Right hindlimb (tissue), 1 donor: ENCODE measurements around the gene PSMB2.
A peak's percentile ranks its signal among the peaks of the same experiment; 100 is the strongest.

Source experiments
- DNase-seq: peaks from one replicate; pipeline ENCODE4 v3.0.0-alpha.2; 2018

PSMB2 gene

GRCh38 chr1:35570589-35571137 lies 70.7 kb downstream of the PSMB2 start:
- DNase-seq: no peak

DNA sequence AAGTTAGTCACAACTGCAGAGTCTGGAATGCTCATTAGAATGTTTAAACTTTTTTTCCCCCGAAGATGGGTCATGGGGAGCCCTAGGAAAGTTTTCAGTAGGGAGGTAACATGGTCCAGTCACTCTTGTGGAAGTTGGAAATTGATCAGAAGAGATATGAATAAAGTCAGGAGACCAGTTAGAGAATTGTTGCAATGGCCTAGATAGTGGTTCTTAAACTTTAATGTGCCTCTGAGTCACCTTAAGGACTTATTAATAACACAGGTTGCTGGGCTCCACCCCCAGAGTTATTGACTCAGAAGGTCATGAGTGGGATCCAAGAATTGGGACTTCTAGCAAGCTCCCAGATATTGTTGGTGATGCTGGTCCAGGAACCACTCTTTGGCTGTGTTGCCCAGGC lies 71.4 kb downstream of the PSMB2 start:
- DNase-seq: no peak

- peak; percentile 79 for DNase-seq
Measured at GRCh38 chr1:35568975-35569395, 72.3 kb downstream of the PSMB2 start.

GRCh38 chr1:35567947-35568558 lies 73.3 kb downstream of the PSMB2 start:
- no peak for DNase-seq

DNA sequence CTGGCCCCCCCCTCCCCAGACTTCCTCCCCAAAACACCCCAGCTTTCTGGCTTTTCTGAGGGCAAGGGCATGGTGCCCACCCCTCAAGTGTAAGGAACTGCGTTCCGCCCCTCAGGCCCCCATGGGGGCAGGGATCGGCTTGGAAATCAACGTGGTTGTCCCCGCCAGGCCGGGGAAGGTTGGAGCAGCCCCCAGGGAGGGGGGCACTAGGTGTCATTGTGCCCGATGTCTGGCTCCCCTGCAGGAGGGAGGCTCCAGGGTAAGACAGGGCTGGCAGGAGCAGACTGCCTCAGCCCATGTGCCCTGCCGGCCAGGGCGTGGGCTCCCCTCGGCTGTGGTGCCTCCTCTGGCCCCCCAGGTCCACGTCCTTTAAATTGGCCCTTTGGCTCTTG lies 75.6 kb downstream of the PSMB2 start:
- no peak for DNase-seq

- no peak for DNase-seq
Measured at GRCh38 chr1:35564884-35565741, 76.2 kb downstream of the PSMB2 start.

- DNase-seq: peak; percentile 77
Measured at GRCh38 chr1:35564037-35564883, 77.1 kb downstream of the PSMB2 start.

- no peak for DNase-seq
Measured at GRCh38 chr1:35563166-35563565, 78.2 kb downstream of the PSMB2 start.

- DNase-seq: no peak
Measured at GRCh38 chr1:35561972-35562680, 79.2 kb downstream of the PSMB2 start.

DNA sequence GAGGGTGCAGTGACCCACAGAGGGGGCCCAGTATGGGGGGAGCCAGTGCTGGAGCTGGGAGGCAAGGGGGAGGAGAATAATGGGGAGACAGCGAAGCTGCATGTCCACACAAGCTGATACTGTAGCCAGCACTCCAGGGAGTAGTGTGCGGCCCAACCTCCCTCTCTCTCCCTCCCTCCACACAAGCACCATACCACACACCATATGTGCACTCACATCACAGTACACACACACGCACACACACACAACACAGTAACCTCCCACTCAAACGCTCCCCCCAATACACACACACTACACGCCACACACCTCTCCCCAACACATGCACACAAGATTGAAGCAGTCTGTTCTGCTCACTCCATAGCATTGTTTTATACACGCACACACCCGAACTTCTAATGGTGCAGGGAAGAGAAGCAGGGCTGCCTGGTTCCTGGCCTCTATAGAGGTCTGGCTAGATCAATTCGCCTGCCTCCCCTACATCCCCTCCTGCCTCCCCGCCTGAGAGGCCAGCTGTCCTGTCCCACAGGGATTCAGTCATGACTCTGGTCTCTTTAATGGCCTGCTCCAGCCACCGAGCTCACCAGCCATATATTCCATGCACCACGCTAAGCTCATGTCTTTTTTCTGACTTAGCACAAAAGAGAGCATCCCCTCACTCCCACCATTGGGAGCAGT lies 79.9 kb downstream of the PSMB2 start:
- DNase-seq: no peak

DNA sequence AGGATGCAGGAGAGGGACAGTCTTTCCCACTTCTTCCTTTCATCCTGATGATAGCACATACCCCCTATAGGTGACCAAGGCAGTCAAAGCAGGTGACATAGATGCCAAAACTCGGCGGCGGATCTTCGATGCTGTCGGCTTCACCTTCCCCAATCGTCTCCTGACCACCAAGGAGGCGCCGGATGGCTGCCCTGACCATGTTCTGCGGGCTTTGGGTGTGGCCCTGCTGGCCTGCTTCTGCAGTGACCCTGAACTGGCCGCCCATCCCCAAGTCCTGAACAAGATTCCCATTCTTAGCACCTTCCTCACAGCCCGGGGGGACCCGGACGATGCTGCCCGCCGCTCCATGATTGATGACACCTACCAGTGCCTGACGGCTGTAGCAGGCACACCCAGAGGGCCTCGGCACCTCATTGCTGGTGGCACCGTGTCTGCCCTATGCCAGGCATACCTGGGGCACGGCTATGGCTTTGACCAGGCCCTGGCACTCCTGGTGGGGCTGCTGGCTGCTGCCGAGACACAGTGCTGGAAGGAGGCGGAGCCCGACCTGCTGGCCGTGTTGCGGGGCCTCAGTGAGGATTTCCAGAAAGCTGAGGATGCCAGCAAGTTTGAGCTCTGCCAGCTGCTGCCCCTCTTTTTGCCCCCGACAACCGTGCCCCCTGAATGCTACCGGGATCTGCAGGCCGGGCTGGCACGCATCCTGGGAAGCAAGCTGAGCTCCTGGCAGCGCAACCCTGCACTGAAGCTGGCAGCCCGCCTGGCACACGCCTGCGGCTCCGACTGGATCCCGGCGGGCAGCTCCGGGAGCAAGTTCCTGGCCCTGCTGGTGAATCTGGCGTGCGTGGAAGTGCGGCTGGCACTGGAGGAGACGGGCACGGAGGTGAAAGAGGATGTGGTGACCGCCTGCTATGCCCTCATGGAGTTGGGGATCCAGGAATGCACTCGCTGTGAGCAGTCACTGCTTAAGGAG lies 80.8 kb downstream of the PSMB2 start:
- peak; percentile 59 for DNase-seq

DNA sequence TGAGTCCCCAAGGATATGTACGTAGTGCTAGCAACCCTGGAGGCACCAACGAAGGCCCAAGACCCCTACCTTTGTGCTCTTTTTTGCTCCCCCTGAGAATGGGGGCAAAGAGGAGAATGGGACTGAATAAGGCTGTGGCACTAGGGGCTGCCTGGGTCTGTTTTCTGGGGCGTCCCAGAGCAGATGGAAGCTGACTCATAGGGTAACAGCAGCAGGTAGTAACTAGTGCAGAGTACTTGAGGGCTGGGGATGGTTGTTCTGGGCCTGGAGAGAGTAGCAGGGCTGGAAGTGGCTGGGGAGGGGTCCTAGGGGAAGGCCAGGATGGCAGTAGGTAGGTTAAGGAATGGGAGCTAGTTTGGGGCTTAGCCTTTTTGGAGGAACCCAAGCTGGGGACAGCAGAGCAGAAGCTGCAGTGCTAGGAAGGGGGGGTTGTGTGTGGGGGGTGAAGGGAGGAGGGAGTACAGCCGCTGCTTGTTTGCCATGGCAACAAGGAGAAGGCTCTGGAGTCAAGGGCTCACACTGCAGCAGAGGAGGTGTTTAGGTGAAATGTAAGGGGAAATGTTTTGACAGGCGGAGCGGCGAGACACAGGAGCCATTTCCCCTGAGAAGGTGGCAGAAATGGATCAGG lies 81.9 kb downstream of the PSMB2 start:
- DNase-seq: peak; percentile 42

GRCh38 chr1:35558374-35559316 lies 82.7 kb downstream of the PSMB2 start:
- peak; percentile 43 for DNase-seq

- peak; percentile 99 for DNase-seq
Measured at GRCh38 chr1:35557611-35558373, 83.5 kb downstream of the PSMB2 start, which contains the start of gene NCDN. Gene NCDN (plus strand): TSS chr1:35557799. CDS start chr1:35558191, 392 bp downstream.

DNA sequence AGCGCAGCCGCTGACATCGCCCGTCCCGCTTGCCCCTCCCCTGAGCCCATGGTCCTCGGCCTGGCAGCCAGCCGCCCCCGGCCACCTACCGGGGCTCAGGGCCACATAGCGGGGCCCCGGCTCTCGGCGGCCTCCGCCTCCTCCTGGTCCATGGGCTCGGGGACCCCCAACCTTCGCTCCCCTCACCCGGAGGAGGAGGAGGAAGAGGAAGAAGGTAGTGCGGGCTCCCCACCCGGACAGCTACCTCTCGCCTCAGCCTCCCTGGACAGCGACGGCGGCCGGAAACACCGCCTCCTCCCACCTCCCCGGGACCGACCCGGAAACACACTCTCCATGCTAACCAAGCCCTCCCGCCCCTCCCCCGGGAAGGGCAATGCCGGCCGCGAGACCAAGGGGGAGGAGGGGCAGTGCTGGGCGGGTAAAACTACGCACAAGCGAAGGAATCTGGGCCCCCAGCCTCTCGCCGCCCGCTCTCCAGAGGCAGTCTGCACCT lies 84.2 kb downstream of the PSMB2 start, which contains the start of gene KIAA0319L:
TSS of gene KIAA0319L (minus strand) at position 286 of the 493 bp plus-strand sequence. CDS start 2,912 bp downstream, outside the sequence.
- no peak for DNase-seq

DNA sequence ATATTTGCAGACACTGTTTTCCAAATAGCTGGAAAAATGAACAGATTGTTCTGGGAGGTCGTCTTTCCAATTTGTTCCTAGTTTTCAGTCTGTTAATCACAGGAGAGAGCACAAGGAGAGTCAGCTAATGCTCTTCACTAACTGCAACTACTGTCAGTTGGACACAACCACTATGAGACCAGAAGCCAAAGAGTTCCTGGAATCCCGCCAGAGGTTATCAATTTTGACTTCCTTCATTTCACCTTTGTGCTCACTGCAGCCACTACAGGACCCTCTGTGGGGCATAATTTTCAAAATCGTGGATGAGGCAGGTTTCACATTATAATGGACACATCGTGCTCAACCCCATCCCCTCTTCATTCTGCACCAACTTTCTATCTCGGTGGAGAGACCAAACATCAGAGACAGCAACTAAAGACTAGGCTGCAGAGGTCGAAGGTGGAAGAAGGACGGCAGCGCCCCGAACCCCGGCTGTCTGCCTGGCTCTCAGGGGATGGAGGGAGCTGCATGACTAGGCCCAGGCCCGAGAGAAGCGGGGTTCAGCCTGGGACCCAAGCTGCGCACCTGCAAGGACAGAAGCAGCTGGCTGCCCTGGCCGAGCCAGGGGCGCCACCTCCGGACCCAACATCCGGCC lies 84.7 kb downstream of the PSMB2 start:
- no peak for DNase-seq
